Mesenchymal stem cell (in vitro differentiated cells and primary cell): ENCODE measurements around the gene FSHB.
"Not testable (repeated sequence)": the region's sequence is repeated elsewhere in the genome, so short reads cannot be mapped to it uniquely, and the experiment has no call there.

Experiments used
- DNase-seq: peaks from one replicate; pipeline ENCODE4 v3.0.0-alpha.2; 2013
- H2AFZ ChIP-seq: one replicate; pipeline ENCODE4 v1.6.1; 2013; ENCODE audit warnings: low read depth, mild to moderate bottlenecking, control low read depth, inconsistent platforms, low read length, moderate library complexity
- H2AK5ac ChIP-seq: 2 replicates; pipeline ENCODE4 v1.6.1; 2013; ENCODE audit warnings: low read length, moderate library complexity, mild to moderate bottlenecking, inconsistent platforms; ENCODE audit not compliant: severe bottlenecking
- H2BK120ac ChIP-seq: one replicate; pipeline ENCODE4 v1.6.1; 2013; ENCODE audit warnings: low read depth, mild to moderate bottlenecking, inconsistent platforms, low read length, moderate library complexity
- H2BK12ac ChIP-seq, 2 experiments: one replicate each; pipeline ENCODE4 v1.6.1; 2013; ENCODE audit warnings: inconsistent platforms in 2 of 2, low read length in 2 of 2, mild to moderate bottlenecking in 2 of 2, moderate library complexity in 2 of 2, control low read depth in 1 of 2
- H2BK15ac ChIP-seq: one replicate; pipeline ENCODE4 v1.6.1; 2013; ENCODE audit warnings: mild to moderate bottlenecking, low read depth, inconsistent platforms; ENCODE audit not compliant: poor library complexity, severe bottlenecking
- H2BK5ac ChIP-seq: 2 replicates; pipeline ENCODE4 v1.6.1; 2013; ENCODE audit warnings: low read depth, mild to moderate bottlenecking, low read length, control low read depth, inconsistent platforms; ENCODE audit not compliant: poor library complexity, severe bottlenecking
- H3K14ac ChIP-seq, 2 experiments: one replicate each; pipeline ENCODE4 v1.6.1; 2013; ENCODE audit warnings: inconsistent platforms in 2 of 2, low read length in 2 of 2, control low read depth in 1 of 2, mild to moderate bottlenecking in 1 of 2, moderate library complexity in 1 of 2
- H3K18ac ChIP-seq, 2 experiments: one replicate each; pipeline ENCODE4 v1.6.1; 2013; ENCODE audit warnings: inconsistent platforms in 2 of 2, low read length in 2 of 2, control low read depth in 1 of 2, low read depth in 1 of 2, mild to moderate bottlenecking in 1 of 2
- H3K23ac ChIP-seq, 2 experiments: one replicate each; pipeline ENCODE4 v1.6.1; 2013; ENCODE audit warnings: inconsistent platforms in 2 of 2, low read length in 2 of 2, mild to moderate bottlenecking in 2 of 2, moderate library complexity in 2 of 2, control low read depth in 1 of 2
- H3K27ac ChIP-seq: 2 replicates; pipeline ENCODE4 v1.5.1; 2013; ENCODE audit warnings: mild to moderate bottlenecking, moderate library complexity, low read length, control low read depth, inconsistent platforms; ENCODE audit not compliant: poor library complexity, severe bottlenecking
- H3K27me3 ChIP-seq, 2 experiments: 2 replicates each; pipeline versions ENCODE4 v1.6.1 to v1.7.0; 2013; ENCODE audit warnings: low read length in 2 of 2, mild to moderate bottlenecking in 2 of 2, moderate library complexity in 2 of 2, control low read depth in 1 of 2, inconsistent platforms in 1 of 2; ENCODE audit not compliant: control insufficient read depth in 1 of 2, insufficient read depth in 1 of 2
- H3K36me3 ChIP-seq, 2 experiments: 2 replicates each; pipeline versions ENCODE4 v1.6.1 to v1.7.0; 2013; ENCODE audit warnings: low read length in 2 of 2, control low read depth in 1 of 2, inconsistent platforms in 1 of 2, low read depth in 1 of 2, mild to moderate bottlenecking in 1 of 2; ENCODE audit not compliant: insufficient read depth in 2 of 2, control insufficient read depth in 1 of 2
- H3K4ac ChIP-seq, 2 experiments: one replicate each; pipeline ENCODE4 v1.6.1; 2013; ENCODE audit warnings: inconsistent platforms in 2 of 2, low read length in 2 of 2, mild to moderate bottlenecking in 2 of 2, moderate library complexity in 2 of 2, control low read depth in 1 of 2, low read depth in 1 of 2
- H3K4me1 ChIP-seq: 2 replicates; pipeline ENCODE4 v1.6.1; 2013; ENCODE audit warnings: low read depth, low read length, control low read depth; ENCODE audit not compliant: control insufficient read depth, insufficient read depth
- H3K4me2 ChIP-seq: 2 replicates; pipeline ENCODE4 v1.6.1; 2013; ENCODE audit warnings: low read length, mild to moderate bottlenecking, inconsistent platforms; ENCODE audit not compliant: poor library complexity, severe bottlenecking
- H3K4me3 ChIP-seq, 2 experiments: 2 replicates each; pipeline versions ENCODE4 v1.5.1 to v1.7.0; 2013; ENCODE audit warnings: low read length in 2 of 2, mild to moderate bottlenecking in 2 of 2, control low read depth in 1 of 2, low read depth in 1 of 2; ENCODE audit not compliant: insufficient read depth in 1 of 2
- H3K79me1 ChIP-seq: replicated peaks from 2 replicates; pipeline ENCODE4 v1.6.1; 2013; ENCODE audit warnings: mild to moderate bottlenecking, control low read depth, low read length, inconsistent platforms; ENCODE audit not compliant: poor library complexity, severe bottlenecking
- H3K9ac ChIP-seq: 2 replicates; pipeline ENCODE4 v1.7.0; 2013; ENCODE audit warnings: mild to moderate bottlenecking, low read length, moderate library complexity
- H3K9me3 ChIP-seq: 2 replicates; pipeline ENCODE4 v1.7.0; 2013; ENCODE audit warnings: mild to moderate bottlenecking, low read length; ENCODE audit not compliant: control insufficient read depth
- H4K8ac ChIP-seq: one replicate; pipeline ENCODE4 v1.6.1; 2013; ENCODE audit warnings: inconsistent platforms, mild to moderate bottlenecking, low read length, moderate library complexity
- H4K91ac ChIP-seq: one replicate; pipeline ENCODE4 v1.6.1; 2013; ENCODE audit warnings: mild to moderate bottlenecking, low read length, inconsistent platforms
- WGBS: methylation state at CpG from one replicate; pipeline ENCODE4 v1.1.7; 2013; ENCODE audit warnings: mixed read lengths; 5-methylcytosine and 5-hydroxymethylcytosine counted together

FSHB gene

DNA sequence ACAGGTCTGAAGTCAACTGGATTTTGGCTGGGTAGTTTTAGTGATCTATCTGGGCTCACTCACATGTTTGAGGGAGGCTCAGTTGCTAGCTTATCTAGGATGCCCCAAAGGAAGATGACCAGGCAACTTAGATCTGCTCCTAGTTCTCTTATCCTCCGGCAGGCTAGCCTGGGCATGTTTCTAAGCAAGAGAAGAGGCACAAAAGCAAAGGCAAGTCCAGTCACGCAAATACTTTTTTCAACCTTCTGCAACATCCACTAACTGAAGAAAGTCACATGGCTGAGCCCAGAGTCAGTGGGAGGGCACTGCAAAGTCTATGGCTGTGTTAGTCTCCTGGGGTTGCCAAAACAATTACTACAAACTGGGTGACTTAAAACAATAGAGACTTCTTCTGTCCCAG is 32.9 kb upstream of the FSHB start:
- Histone ChIP-seq H3K9me3 (no peaks in the 10 kb centered on the region), H4K91ac (no peak overlapping the region), H3K18ac (no peak overlapping the region), H3K27me3 (no peaks in the 10 kb centered on the region), H3K4me1 (no peaks in the 10 kb centered on the region), H3K14ac (no peak overlapping the region), H3K79me1 (no peaks in the 10 kb centered on the region), H3K9ac (no peak overlapping the region), H4K8ac (no peak overlapping the region), H3K4me3 (no peak overlapping the region), H3K36me3 (no peaks in the 10 kb centered on the region), H3K23ac (no peak overlapping the region), H2BK120ac (no peak overlapping the region), H2BK15ac (no peak overlapping the region), H2BK5ac (no peak overlapping the region), H3K4me2 (no peak overlapping the region), H2BK12ac (no peak overlapping the region), H3K27ac (no peak overlapping the region), H2AFZ (no peak overlapping the region), H2AK5ac (no peak overlapping the region), H3K4ac (no peak overlapping the region)
- 85% methylated on average over 2 of the region's 2 CpGs for WGBS
- no peak for DNase-seq

DNA sequence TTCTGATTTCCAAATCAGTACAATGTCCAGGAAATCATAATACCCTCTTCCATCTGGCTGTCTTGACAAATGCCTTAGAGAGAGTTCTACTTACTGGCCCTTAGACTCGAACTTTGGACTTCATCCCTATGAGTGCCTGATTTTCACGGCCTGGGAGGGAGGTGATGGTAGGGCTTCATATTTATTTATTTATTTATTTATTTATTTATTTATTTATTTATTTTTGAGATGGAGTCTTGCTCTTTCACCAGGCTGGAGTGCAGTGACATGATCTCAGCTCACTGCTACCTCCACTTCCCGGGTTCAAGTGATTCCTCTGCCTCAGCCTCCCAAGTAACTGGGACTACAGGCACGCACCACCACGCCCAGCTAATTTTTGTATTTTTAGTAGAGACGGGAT is 27.8 kb upstream of the FSHB start:
- not testable (repeated sequence) for H3K27me3 ChIP-seq, H2BK12ac ChIP-seq, H3K4me3 ChIP-seq, H3K9me3 ChIP-seq, H2AFZ ChIP-seq, H3K4ac ChIP-seq, H3K23ac ChIP-seq, H4K91ac ChIP-seq, H2AK5ac ChIP-seq, DNase-seq, H3K27ac ChIP-seq, H3K4me2 ChIP-seq, H2BK5ac ChIP-seq, H2BK15ac ChIP-seq, H2BK120ac ChIP-seq, H3K9ac ChIP-seq, H3K79me1 ChIP-seq, H4K8ac ChIP-seq, H3K18ac ChIP-seq, H3K36me3 ChIP-seq, H3K14ac ChIP-seq, H3K4me1 ChIP-seq
- 81% methylated on average over 4 of the region's 6 CpGs for WGBS

DNA sequence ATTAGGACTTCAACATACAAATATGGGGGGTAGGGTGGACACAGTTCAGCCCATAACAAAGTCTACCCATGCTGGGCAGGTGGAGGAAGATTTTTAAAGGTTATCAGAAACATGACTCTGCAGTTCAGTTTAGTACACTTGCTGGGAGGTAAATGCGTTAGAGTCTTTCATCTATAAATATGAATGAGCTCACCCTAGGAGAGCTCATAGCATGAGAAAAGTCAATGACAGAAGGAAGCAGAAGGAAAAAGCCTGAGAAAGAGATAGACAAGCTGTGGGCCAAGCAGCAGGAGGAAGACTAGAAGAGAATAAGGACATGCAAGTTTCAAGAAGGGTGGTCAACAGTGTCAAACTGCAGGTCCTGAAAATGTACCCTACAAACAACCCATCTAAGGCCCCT is 27.0 kb upstream of the FSHB start:
- H2BK120ac ChIP-seq = no peak overlapping the region
- WGBS = 81% methylated on average over 1 of the region's 1 CpG
- H2AK5ac ChIP-seq = no peak overlapping the region
- no peak overlapping the region for H4K91ac ChIP-seq
- no peak overlapping the region for H3K4ac ChIP-seq
- no peak overlapping the region for H3K4me2 ChIP-seq
- no peak overlapping the region for H3K4me3 ChIP-seq
- no peak overlapping the region for H4K8ac ChIP-seq
- DNase-seq = no peak
- no peak overlapping the region for H2BK15ac ChIP-seq
- no peak overlapping the region for H3K18ac ChIP-seq
- no peak overlapping the region for H2BK5ac ChIP-seq
- H3K14ac ChIP-seq = no peak overlapping the region
- H2BK12ac ChIP-seq = no peak overlapping the region
- H2AFZ ChIP-seq = no peak overlapping the region
- H3K9ac ChIP-seq = no peak overlapping the region
- H3K4me1 ChIP-seq = no peaks in the 10 kb centered on the region
- no peak overlapping the region for H3K27ac ChIP-seq
- H3K27me3 ChIP-seq = no peaks in the 10 kb centered on the region
- H3K9me3 ChIP-seq = no peaks in the 10 kb centered on the region
- H3K79me1 ChIP-seq = no peaks in the 10 kb centered on the region
- H3K23ac ChIP-seq = no peak overlapping the region
- H3K36me3 ChIP-seq = no peaks in the 10 kb centered on the region

DNA sequence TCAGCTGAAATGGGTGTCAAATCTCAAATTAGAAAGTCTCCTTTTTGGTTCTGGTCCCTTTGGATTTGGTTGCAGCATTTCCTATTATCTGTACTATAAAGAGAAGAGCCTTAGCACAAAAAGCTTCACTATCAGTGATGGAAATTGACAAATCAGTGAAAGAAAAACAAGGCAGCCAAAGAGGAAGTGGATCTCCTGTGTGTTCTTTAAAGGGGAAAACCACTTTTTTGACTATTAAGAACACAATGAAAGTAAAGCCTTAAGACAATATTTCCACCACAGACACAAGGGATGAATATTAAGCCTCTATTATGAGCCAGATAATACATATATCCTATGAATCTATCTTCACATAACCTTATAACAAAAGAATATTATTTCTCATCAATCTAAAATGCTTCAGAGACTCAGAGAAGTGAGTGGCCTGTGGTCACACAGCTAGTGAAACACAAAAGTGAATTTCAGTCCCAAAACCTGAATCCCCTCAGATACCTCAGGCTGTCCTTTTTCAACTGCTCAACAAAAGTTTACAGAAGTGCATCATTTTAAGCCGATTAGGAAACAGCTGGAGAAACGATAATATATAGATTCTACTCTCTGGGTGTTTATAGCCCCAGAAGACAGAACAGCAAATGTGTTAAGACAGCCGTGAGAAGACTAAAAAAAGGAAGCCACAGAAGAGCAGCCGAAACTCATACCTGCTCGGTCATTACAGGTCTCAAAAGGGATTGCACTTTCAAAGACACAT is 24.4 kb upstream of the FSHB start:
- 64% methylated on average over 5 of the region's 5 CpGs for WGBS
- Histone ChIP-seq H3K36me3 (no peaks in the 10 kb centered on the region), H3K14ac (no peak overlapping the region), H3K4me2 (no peak overlapping the region), H4K91ac (no peak overlapping the region), H4K8ac (no peak overlapping the region), H2AK5ac (no peak overlapping the region), H3K4me3 (no peak overlapping the region), H3K27me3 (no peaks in the 10 kb centered on the region), H3K9ac (no peak overlapping the region), H2BK120ac (no peak overlapping the region), H3K4me1 (no peaks in the 10 kb centered on the region), H3K18ac (no peak overlapping the region), H3K27ac (no peak overlapping the region), H3K9me3 (no peaks in the 10 kb centered on the region), H3K23ac (no peak overlapping the region), H2BK5ac (no peak overlapping the region), H3K79me1 (no peaks in the 10 kb centered on the region), H2BK15ac (no peak overlapping the region), H3K4ac (no peak overlapping the region), H2BK12ac (no peak overlapping the region), H2AFZ (no peak overlapping the region)
- DNase-seq = no peak
